H1 (cell line): ENCODE measurements around the gene SETDB2. TPM values are rescaled to one million over a fixed set of nuclear protein-coding genes. Genes with fewer than 3 reads are reported as not detected.

Source experiments
- BACH1 ChIP-seq: IDR thresholded peaks from 2 replicates; pipeline ENCODE4 v1.6.1; 2012; ENCODE audit warnings: low read length, improper control_type of control experiment
- HDAC6 ChIP-seq: IDR thresholded peaks from one replicate; pipeline ENCODE4 v1.7.1; 2012; ENCODE audit warnings: low read depth, mild to moderate bottlenecking, inconsistent platforms, low read length, moderate library complexity
- JUN ChIP-seq: IDR thresholded peaks from 2 replicates; pipeline ENCODE4 v1.6.1; 2011; ENCODE audit warnings: low read depth, mild to moderate bottlenecking, improper control_type of control experiment, low read length
- KDM4A ChIP-seq: IDR thresholded peaks from one replicate; pipeline ENCODE4 v1.7.1; 2012; ENCODE audit warnings: low read depth, mild to moderate bottlenecking, moderate library complexity, low read length, inconsistent platforms; ENCODE audit not compliant: severe bottlenecking
- SIRT6 ChIP-seq: IDR thresholded peaks from one replicate; pipeline ENCODE4 v1.7.1; 2012; ENCODE audit warnings: low read length, inconsistent platforms
- polyA plus RNA-seq, 7 experiments: library from polyadenylated mRNA; depleted of rRNA in 3 of 7; stranded (reverse) in 5 of 7; unstranded in 2 of 7; fragments of >200 nt in 5 of 7; fragments of 200-250 nt in 2 of 7; gene quantifications; 1 replicate in 5 of 7; 2 replicates in 1 of 7; 4 replicates in 1 of 7; pipeline versions ENCODE4 v1.2.1 to v1.2.3, GENCODE V29; 2011 to 2013; ENCODE audit warnings: missing spikeins in 2 of 7, mixed read lengths in 2 of 7
- total RNA-seq: library from RNA; stranded (reverse); fragmentation: NEBNext Ultra II Directional; extraction: Animal tissue kit (Norgen Biotek cat#: 25700); gene quantifications from 2 replicates; pipeline ENCODE4 v1.2.1, GENCODE V29; 2021

The SETDB2 gene
- total and polyA plus RNA-seq, 2 of the 8 experiments (the other 6 are each of a cell fraction or from before 2014, with no cell fraction given): 1.2 to 6.1 TPM

DNA sequence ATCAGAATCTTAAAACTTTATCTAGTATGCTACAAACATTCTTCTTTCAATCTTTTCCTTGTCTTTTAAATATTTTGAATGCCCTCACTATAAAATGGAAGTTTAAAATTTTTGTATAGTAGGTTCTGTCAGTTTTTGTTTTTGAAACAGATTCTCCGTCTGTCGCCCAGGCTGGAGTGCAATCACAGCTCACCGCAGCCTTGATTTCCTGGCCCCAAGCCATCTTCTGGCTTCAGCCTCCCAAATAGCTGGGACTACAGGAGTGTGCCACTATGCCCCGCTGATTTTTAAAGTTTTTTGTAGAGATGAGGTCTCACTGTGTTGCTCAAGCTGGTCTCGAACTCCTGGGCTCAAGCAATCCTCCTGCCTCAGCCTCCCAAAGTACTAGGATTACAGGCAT is 72.4 kb downstream of the SETDB2 start (continued):
- TF ChIP-seq KDM4A: no peak
- TF ChIP-seq BACH1: no peak
- TF ChIP-seq JUN: no peak
- no peak for TF ChIP-seq HDAC6
- TF ChIP-seq SIRT6: no peak
